ENCODE measurements around the gene LIPH. TPM values are rescaled to one million over a fixed set of nuclear protein-coding genes. Genes with fewer than 3 reads are reported as not detected.

The LIPH gene
- polyA plus RNA-seq, 1 donor from 2014 or later, result 0.05 TPM

DNA sequence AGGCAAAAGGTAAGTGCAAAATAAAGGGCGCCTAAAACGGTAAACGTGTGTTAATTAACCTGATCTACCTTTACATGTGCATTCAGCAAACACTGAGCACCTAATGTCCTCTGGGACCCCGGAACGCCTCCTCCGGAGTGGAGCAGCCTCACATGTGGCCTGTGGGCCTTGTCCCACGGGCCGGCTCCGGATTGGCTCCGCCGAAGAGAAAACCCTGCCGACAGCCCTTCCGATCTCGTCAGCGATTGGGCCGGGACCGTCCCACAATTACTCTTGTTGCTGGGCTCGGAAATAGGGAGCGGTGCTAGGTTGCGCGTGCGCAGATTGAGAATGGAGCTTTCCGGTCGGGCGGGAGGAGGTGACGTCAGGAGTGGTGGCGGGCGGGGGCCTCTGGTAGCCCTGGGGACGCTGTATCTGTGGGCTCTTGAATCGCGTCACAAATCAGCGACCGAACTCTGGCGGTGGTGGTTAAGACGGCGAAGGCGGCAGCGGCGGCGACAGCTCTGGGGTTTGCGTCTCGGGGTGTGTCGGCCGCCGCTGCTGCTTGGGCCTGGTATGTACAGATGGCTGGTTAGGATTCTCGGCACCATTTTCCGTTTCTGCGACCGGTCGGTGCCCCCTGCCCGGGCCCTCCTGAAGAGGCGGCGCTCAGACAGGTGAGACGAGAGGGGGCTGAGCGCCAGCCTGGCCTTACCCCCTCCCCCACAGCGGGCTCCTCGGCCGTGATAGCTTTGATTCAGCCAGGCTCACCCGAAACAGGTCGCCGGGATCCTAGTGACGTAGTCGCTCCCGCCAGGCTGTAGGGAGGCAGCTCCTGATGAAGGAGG is 33.7 kb upstream of the LIPH start, which contains the start of gene SENP2:
SENP2 (plus strand) TSS at position 437 of the 827 bp plus-strand sequence; CDS start at position 556, 119 bp downstream.
- H3K36me3 ChIP-seq (ENCODE audit: insufficient read depth, low read length), result no peaks in the 10 kb centered on the region
- no peaks in the 10 kb centered on the region for H3K27me3 ChIP-seq (ENCODE audit: insufficient read depth, low read depth, low read length)
- H4K20me1 ChIP-seq (ENCODE audit: insufficient read depth), result no peaks in the 10 kb centered on the region
- H3K4me3 ChIP-seq (ENCODE audit: low read length), result peak within 1 kb of the TSS; percentile 84
- peaks cover 26% of the 10 kb centered on the region for H3K79me2 ChIP-seq (replicated peaks; ENCODE audit: insufficient read depth, low read length)
- H3K9me3 ChIP-seq (ENCODE audit: low read length), result no peaks in the 10 kb centered on the region
- no peaks in the 10 kb centered on the region for H3F3A ChIP-seq (ENCODE audit: insufficient read depth, low read length, poor library complexity, severe bottlenecking)
- H3K27ac ChIP-seq (ENCODE audit: low read length), result peak within 1 kb of the TSS; percentile 91
- TF ChIP-seq EP300 (conservative IDR thresholded peaks at IDR 0.05; ENCODE audit: poor library complexity, severe bottlenecking) (peak; percentile 77), POLR2AphosphoS5 (IDR thresholded peaks at IDR 0.05) (peak; percentile 98), MXI1 (conservative IDR thresholded peaks at IDR 0.05; ENCODE audit: poor library complexity, severe bottlenecking) (peak; percentile 91), TAF1 (IDR thresholded peaks at IDR 0.05; ENCODE audit: low read depth) (no peak), SMC3 (conservative IDR thresholded peaks at IDR 0.05; ENCODE audit: poor library complexity) (peak; percentile 51), EZH2 (IDR thresholded peaks at IDR 0.05; ENCODE audit: borderline replicate concordance, insufficient read depth, low read length, poor library complexity, severe bottlenecking) (no peak), RAD21 (conservative IDR thresholded peaks at IDR 0.05) (peak; percentile 46)
- TF ChIP-seq, protein P1, sequence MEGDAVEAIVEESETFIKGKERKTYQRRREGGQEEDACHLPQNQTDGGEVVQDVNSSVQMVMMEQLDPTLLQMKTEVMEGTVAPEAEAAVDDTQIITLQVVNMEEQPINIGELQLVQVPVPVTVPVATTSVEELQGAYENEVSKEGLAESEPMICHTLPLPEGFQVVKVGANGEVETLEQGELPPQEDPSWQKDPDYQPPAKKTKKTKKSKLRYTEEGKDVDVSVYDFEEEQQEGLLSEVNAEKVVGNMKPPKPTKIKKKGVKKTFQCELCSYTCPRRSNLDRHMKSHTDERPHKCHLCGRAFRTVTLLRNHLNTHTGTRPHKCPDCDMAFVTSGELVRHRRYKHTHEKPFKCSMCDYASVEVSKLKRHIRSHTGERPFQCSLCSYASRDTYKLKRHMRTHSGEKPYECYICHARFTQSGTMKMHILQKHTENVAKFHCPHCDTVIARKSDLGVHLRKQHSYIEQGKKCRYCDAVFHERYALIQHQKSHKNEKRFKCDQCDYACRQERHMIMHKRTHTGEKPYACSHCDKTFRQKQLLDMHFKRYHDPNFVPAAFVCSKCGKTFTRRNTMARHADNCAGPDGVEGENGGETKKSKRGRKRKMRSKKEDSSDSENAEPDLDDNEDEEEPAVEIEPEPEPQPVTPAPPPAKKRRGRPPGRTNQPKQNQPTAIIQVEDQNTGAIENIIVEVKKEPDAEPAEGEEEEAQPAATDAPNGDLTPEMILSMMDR (IDR thresholded peaks at IDR 0.05; ENCODE audit: poor library complexity, severe bottlenecking), result peak; percentile 21
- TF ChIP-seq, protein P2, sequence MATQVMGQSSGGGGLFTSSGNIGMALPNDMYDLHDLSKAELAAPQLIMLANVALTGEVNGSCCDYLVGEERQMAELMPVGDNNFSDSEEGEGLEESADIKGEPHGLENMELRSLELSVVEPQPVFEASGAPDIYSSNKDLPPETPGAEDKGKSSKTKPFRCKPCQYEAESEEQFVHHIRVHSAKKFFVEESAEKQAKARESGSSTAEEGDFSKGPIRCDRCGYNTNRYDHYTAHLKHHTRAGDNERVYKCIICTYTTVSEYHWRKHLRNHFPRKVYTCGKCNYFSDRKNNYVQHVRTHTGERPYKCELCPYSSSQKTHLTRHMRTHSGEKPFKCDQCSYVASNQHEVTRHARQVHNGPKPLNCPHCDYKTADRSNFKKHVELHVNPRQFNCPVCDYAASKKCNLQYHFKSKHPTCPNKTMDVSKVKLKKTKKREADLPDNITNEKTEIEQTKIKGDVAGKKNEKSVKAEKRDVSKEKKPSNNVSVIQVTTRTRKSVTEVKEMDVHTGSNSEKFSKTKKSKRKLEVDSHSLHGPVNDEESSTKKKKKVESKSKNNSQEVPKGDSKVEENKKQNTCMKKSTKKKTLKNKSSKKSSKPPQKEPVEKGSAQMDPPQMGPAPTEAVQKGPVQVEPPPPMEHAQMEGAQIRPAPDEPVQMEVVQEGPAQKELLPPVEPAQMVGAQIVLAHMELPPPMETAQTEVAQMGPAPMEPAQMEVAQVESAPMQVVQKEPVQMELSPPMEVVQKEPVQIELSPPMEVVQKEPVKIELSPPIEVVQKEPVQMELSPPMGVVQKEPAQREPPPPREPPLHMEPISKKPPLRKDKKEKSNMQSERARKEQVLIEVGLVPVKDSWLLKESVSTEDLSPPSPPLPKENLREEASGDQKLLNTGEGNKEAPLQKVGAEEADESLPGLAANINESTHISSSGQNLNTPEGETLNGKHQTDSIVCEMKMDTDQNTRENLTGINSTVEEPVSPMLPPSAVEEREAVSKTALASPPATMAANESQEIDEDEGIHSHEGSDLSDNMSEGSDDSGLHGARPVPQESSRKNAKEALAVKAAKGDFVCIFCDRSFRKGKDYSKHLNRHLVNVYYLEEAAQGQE (IDR thresholded peaks at IDR 0.05; ENCODE audit: borderline replicate concordance), result peak; percentile 81
- no peaks in the 10 kb centered on the region for H3K9me2 ChIP-seq (ENCODE audit: insufficient read depth, low read length)
- peak within 1 kb of the TSS; percentile 92 for H3K9ac ChIP-seq (ENCODE audit: low read length)
- peak within 1 kb of the TSS; percentile 93 for H2AFZ ChIP-seq (ENCODE audit: low read depth, low read length)
- H3K4me2 ChIP-seq (ENCODE audit: low read length), result peak within 1 kb of the TSS; percentile 74

DNA sequence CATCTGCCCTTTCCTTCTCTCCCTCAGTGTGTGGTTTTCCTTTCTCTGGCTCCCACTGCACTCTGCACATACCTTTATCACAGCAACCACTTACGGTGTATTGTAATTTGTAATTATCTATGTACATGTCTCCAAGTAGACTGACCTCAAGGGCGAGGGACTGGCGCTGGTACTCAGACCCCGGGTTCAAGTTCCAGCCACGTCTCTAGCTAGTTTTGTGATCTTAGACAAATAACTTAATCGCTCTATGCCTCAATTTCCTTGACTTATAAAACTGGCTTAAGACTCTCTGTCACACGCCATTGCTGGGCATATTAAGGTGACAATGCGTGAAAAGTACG is 33.1 kb upstream of the LIPH start:
- TF ChIP-seq, protein P2 (IDR thresholded peaks at IDR 0.05; ENCODE audit: borderline replicate concordance), result no peak
- TF ChIP-seq POLR2AphosphoS5 (IDR thresholded peaks at IDR 0.05), result no peak
- no peak for TF ChIP-seq MXI1 (conservative IDR thresholded peaks at IDR 0.05; ENCODE audit: poor library complexity, severe bottlenecking)
- TF ChIP-seq SMC3 (conservative IDR thresholded peaks at IDR 0.05; ENCODE audit: poor library complexity), result no peak
- TF ChIP-seq EZH2 (IDR thresholded peaks at IDR 0.05; ENCODE audit: borderline replicate concordance, insufficient read depth, low read length, poor library complexity, severe bottlenecking), result no peak
- no peak for TF ChIP-seq TAF1 (IDR thresholded peaks at IDR 0.05; ENCODE audit: low read depth)
- TF ChIP-seq EP300 (conservative IDR thresholded peaks at IDR 0.05; ENCODE audit: poor library complexity, severe bottlenecking), result no peak
- TF ChIP-seq RAD21 (conservative IDR thresholded peaks at IDR 0.05), result no peak
- TF ChIP-seq, protein P1 (IDR thresholded peaks at IDR 0.05; ENCODE audit: poor library complexity, severe bottlenecking), result no peak
- H3K9me2 ChIP-seq (ENCODE audit: insufficient read depth, low read length), result no peaks in the 10 kb centered on the region
- H4K20me1 ChIP-seq (ENCODE audit: insufficient read depth), result no peaks in the 10 kb centered on the region
- no peaks in the 10 kb centered on the region for H3K9me3 ChIP-seq (ENCODE audit: low read length)
- H3K4me3 ChIP-seq (ENCODE audit: low read length), result peak overlapping the region; percentile 84
- no peaks in the 10 kb centered on the region for H3F3A ChIP-seq (ENCODE audit: insufficient read depth, low read length, poor library complexity, severe bottlenecking)
- no peaks in the 10 kb centered on the region for H3K27me3 ChIP-seq (ENCODE audit: insufficient read depth, low read depth, low read length)
- peak overlapping the region; percentile 74 for H3K4me2 ChIP-seq (ENCODE audit: low read length)
- H3K36me3 ChIP-seq (ENCODE audit: insufficient read depth, low read length), result no peaks in the 10 kb centered on the region
- peak overlapping the region; percentile 93 for H2AFZ ChIP-seq (ENCODE audit: low read depth, low read length)
- H3K79me2 ChIP-seq (replicated peaks; ENCODE audit: insufficient read depth, low read length), result peaks cover 26% of the 10 kb centered on the region
- H3K27ac ChIP-seq (ENCODE audit: low read length), result peak overlapping the region; percentile 91
- H3K9ac ChIP-seq (ENCODE audit: low read length), result peak overlapping the region; percentile 65

Data from neural cell (in vitro differentiated cells).